NCI-H2029 (cell line): ENCODE data around the gene PAGE2B.
"Not testable (repeated sequence)": the region's sequence is repeated elsewhere in the genome, so short reads cannot be mapped to it uniquely, and the experiment has no call there.

Experiments
- DNase-seq: peaks from one replicate; lab custom pipeline; 2025; lab: John Stamatoyannopoulos, UW

PAGE2B gene

DNA sequence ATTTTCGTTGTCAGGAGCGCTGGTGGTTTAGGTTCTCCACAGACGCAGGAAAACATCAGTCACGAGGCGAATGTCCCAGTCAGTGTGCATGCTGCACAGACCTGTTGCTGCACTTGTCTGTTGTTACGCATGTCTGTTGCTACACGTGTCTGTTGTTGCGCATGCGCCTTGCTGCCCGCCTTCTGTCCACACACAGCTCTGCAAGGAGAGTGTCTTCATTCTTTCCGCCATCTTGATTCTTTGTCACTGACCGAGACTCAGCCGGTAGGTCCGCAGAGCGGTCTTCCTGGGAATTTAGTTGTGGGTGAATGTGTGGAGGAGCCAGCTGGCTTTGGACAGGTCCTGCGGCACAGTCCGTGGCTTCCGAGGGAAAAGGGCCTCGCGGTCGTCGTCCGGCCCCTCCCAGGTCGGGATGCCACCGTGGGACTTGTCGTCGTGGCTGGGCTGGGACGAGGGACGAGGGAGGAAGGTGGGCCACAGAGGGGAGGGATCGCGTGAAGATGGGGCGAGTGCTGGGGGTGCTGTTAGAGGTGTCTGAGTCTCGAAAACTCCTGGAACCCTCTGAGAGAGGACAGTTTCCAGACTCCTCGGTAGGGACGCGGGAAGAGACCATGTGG is at the start of gene PAGE2B:
Gene PAGE2B (plus strand): TSS at position 180 of the 617 bp plus-strand sequence. CDS start 1,012 bp downstream, outside the sequence.
- DNase-seq: no peak

DNA sequence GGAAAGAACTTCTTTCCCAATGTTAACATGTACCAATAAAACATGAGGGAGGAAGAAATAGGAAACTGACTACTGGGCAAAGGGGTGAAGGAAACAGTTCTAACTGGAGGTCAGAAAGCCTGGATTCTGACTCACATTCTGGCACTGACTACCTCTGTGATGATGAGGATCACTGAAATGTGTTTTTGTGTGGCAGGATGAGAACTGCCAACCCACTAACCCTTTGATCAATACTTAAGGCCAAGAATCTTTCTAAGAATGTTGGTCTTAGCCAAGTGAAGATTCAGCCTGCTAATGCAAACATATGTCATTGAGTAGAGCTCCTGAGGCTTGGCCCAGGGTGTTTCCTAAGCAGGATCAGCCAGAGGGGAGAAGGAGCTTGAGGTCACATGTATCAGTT is 48.7 kb upstream of the PAGE2B start:
- DNase-seq: no peak

- no peak for DNase-seq
Measured at GRCh38 chrX:55026840-55027239, 48.0 kb upstream of the PAGE2B start.

- DNase-seq: no peak
Measured at GRCh38 chrX:55028040-55028439, 46.8 kb upstream of the PAGE2B start.

- DNase-seq: no peak
Measured at GRCh38 chrX:55028611-55029010, 46.2 kb upstream of the PAGE2B start.

- DNase-seq: no peak
Measured at GRCh38 chrX:55029291-55029690, 45.5 kb upstream of the PAGE2B start.

DNA sequence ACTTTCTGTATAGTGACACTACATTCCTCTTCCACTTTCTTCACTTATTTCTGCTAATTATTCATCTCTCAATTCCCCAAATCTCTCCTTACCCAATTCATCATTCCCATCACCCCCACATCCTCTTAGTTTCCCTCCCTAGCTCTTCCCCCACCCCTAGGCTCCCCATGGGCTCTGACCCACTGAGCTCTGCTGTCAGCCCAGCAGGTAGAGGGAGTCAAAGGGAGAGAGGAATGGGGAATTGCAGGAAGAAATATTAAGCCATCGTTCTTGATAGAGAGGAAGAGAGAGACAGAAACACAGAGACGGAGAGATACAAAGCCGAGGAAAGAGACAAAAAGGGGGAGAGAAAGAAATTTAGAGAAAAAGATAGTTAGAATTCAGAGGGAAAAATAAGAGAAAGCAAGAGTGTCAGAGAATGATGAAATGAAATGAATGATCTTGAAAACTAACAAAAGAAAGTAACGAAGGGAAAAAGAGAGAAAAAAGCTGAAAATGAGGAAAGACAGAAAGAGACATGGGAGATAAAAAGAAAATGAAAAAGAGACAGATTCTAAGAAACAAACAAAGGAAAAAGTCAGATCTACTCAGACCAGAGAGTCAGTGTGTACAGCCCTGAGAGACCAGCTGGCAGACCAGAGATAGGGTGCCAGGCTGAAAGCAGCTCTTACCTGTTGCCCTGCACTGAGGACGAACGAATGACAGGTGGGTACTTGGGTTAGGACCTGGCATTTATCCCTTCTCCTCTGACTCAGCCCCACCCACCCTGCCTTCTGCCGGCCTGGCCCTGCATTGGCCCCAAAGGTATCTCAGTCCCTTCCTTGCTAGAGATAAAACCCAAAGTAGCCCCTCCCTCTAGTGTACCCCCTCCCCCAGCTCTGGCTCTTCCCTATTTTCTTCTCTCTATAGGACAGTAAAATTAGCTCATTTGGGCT is 44.3 kb upstream of the PAGE2B start, which contains the start of gene ALAS2:
Gene ALAS2 (minus strand): TSS at position 707 of the 935 bp plus-strand sequence. CDS start 4,977 bp downstream, outside the sequence.
- no peak for DNase-seq

- DNase-seq: no peak
Measured at GRCh38 chrX:55033429-55033828, 41.4 kb upstream of the PAGE2B start.

DNA sequence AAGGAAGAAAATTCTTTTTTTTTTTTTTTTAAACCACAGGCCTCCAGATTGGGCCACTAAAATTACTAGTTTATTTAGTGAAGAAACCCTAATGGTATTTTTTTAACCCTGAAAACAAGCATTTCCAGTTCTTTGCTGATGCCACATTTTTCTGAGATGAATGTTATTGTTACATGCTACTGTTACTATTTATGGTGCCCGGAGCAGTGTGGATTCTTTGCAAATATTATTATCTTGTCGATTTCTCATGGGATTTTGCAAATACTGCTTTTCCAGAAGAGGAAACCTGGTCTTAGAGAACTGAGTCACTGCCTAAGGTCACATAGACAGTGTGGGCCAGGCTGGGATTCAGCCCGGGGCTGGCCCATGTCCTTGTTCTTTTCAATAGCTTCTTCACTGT is 35.4 kb upstream of the PAGE2B start:
- DNase-seq: no peak

GRCh38 chrX:55041514-55041913 is 33.3 kb upstream of the PAGE2B start:
- no peak for DNase-seq

DNA sequence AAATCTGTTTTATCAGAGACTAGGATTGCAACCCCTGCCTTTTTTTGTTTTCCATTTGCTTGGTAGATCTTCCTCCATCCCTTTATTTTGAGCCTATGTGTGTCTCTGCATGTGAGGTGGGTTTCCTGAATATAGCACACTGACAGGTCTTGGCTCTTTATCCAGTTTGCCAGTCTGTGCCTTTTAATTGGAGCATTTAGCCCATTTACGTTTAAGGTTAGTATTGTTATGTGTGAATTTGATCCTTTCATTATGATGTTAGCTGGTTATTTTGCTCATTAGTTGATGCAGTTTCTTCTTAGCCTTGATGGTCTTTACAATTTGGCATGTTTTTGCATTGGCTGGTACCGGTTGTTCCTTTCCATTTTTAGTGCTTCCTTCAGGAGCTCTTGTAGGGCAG is 24.2 kb upstream of the PAGE2B start:
- not testable (repeated sequence) for DNase-seq

DNA sequence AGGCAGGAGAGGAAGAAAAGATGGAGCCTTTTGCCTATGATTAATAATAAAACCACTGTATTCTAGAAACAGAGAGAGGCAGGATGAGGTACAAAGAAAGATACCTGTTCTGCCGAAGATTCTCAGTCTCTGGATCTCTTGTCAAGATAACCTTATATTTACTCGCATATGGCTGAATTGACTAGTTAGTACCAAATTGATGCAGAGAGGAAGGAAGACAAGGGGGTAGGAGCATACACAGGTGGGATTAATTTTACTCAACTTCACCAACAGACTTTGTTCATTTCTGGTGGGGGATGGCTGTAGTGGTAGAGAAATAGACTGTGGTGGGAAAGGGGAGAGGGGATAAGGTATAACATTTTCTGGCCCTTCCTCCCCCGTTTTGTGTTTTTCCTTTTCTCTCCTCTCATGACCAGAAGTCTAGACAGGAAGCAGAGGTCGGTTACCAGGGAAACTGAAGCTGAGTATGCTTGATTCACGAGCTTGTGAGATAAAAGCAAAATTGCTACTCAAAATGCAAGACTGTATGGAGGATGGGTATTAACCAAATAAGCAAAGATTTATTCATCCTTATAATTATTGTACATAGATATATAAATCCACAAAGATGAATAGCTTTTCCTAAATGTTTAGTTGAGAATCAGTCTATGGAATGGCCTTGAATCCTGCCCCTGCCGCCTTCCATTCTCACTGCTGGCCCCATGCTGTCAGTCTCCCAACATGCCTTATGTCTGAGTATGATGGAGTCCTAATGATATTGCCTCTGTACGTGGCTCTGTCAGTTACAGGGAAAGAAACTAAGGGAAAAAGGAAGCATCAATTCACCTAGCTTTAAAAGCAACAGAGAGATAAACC is 17.8 kb upstream of the PAGE2B start:
- no peak for DNase-seq

DNA sequence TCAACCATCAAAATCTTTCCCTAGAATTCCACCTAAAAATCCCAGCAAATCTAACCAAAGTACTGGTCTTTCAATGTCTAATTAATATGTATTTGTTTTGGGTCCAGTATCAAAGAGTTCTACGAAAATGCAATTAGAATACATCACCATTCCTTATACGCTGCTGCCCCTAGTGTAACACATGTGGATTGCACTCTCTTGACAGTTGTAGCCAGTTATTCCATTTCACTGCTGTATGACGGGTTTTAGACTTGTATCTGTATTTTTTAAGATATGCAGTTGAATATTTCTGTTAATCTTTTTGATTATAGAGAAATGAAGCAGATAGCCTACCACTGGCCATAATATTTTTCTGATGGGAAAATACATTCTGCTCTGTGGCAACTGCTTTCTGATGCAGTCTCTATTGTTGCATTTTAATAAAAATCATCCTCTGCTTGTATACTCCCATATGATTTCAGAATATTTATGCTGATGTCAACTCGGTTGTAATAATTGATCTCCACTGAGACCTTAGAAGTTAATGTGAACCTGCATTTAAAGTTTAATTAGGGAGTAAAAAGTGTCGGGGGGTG is 17.1 kb upstream of the PAGE2B start:
- DNase-seq: peak; percentile 9

- DNase-seq: not testable (repeated sequence)
Measured at GRCh38 chrX:55067180-55067579, 7.7 kb upstream of the PAGE2B start.

DNA sequence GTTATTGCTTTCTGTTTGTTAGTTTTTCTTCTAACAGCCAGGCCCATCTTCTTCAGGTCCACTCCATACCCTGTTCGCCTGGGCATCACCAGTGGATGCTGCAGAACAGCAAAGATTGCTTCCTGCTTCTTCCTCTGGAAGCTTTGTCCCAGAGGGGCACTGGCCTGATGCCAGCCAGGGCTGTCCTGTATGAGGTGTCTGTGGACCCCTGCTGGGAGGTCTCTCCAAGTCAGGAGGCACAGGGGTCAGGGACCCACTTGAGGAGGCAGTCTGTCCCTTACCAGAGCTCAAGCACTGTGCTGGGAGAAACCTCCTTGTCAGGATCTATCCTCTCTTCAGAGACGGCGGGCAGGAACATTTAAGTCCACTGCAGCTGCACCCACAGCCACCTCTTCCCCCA is 2.5 kb upstream of the PAGE2B start:
- no peak for DNase-seq

DNA sequence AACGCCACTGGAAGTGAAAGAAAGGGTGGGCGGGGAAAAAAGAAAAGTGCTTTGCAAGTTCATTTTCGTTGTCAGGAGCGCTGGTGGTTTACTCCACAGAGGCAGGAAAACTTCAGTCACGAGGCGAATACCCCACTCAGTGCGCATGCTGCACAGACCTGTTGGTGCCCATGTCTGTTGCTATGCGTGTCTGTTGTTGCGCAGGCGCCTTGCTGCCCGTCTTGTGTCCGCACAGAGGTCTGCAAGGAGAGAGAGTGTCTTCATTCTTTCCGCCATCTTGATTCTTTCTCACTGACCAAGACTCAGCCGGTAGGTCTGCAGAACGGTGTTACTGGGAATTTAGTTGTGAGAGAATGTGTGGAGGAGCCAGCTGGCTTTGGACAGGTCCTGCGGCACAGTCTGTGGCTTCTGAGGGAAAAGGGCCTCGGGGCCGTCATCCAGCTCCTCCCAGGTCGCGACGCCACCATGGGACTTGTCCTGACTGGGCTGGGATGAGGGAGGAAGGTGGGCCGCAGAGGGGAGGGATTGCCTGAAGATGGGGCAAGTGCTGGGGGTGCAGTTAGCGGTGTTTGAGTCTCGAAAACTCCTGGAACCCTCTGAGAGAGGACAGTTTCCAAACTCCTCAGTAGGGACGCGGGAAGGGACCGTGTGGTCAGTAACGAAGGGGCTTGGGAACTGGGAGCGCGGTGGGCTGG is 14.1 kb downstream of the PAGE2B start, which contains the start of gene PAGE2:
Gene PAGE2 (plus strand): TSS at position 224 of the 695 bp plus-strand sequence. CDS start 1,003 bp downstream, outside the sequence.
- DNase-seq: no peak

- no peak for DNase-seq
Measured at GRCh38 chrX:55098691-55099090, 23.9 kb downstream of the PAGE2B start.

GRCh38 chrX:55099162-55099561 is 24.3 kb downstream of the PAGE2B start:
- DNase-seq: no peak

- no peak for DNase-seq
Measured at GRCh38 chrX:55102754-55103153, 27.9 kb downstream of the PAGE2B start.

GRCh38 chrX:55107262-55107661 is 32.4 kb downstream of the PAGE2B start:
- DNase-seq: no peak

DNA sequence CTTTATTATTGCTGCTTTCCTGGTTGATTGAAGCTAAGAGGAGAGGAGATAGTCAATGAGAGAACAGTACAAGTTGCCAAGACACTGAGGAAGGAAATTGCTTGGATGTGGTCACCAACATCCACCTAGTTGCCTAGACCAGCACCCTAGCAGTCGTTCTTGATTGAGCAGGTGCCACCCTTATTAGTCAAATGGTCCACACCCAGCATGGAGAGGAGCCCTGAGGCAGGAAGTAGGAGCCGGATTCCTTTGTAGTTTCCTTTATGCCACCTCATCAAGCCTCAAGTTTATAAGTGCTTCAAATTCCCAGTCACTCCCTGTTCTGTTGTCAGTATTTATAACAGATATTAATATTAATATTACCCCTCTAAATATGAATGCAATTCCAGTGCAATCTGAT is 33.1 kb downstream of the PAGE2B start:
- DNase-seq: no peak
